ENCODE data around the gene TUG1.

Gene TUG1

GRCh38 chr22:30968924-30969531 lies at the start of gene TUG1:
TSS of gene TUG1 (plus strand) at chr22:30969265.
- DNase-seq (ENCODE audit: insufficient read length, low spot score) (peak; percentile 88), FAIRE-seq (peak; percentile 87)
- TF ChIP-seq POLR2A (IDR thresholded peaks at IDR 0.05; ENCODE audit: low read depth, low read length), result peak; percentile 69

GRCh38 chr22:30919973-30920372 lies 49.1 kb upstream of the TUG1 start:
- no peak for TF ChIP-seq POLR2A (IDR thresholded peaks at IDR 0.05; ENCODE audit: low read depth, low read length)
- FAIRE-seq (no peak), DNase-seq (ENCODE audit: insufficient read length, low spot score) (no peak)

GRCh38 chr22:30920407-30920806 lies 48.7 kb upstream of the TUG1 start:
- DNase-seq (ENCODE audit: insufficient read length, low spot score), result peak; percentile 63

GRCh38 chr22:30921108-30921507 lies 48.0 kb upstream of the TUG1 start:
- FAIRE-seq (no peak), DNase-seq (ENCODE audit: insufficient read length, low spot score) (no peak)
- no peak for TF ChIP-seq POLR2A (IDR thresholded peaks at IDR 0.05; ENCODE audit: low read depth, low read length)

More at GRCh38 chr22:30920407-30920806, 48.7 kb upstream of the TUG1 start:
- no peak for TF ChIP-seq POLR2A (IDR thresholded peaks at IDR 0.05; ENCODE audit: low read depth, low read length)
- FAIRE-seq, result no peak

- FAIRE-seq, result no peak
- TF ChIP-seq POLR2A (IDR thresholded peaks at IDR 0.05; ENCODE audit: low read depth, low read length), result no peak
- DNase-seq (ENCODE audit: insufficient read length, low spot score), result no peak
These were observed 46.9 kb upstream of the TUG1 start for GRCh38 chr22:30922151-30922611.

- DNase-seq (ENCODE audit: insufficient read length, low spot score) (no peak), FAIRE-seq (no peak)
- no peak for TF ChIP-seq POLR2A (IDR thresholded peaks at IDR 0.05; ENCODE audit: low read depth, low read length)
These were observed 45.7 kb upstream of the TUG1 start for GRCh38 chr22:30923168-30923900.

- DNase-seq (ENCODE audit: insufficient read length, low spot score) (no peak), FAIRE-seq (no peak)
- TF ChIP-seq POLR2A (IDR thresholded peaks at IDR 0.05; ENCODE audit: low read depth, low read length), result no peak
These were observed 43.4 kb upstream of the TUG1 start for GRCh38 chr22:30925667-30926066.

GRCh38 chr22:30926706-30927105 lies 42.4 kb upstream of the TUG1 start:
- TF ChIP-seq POLR2A (IDR thresholded peaks at IDR 0.05; ENCODE audit: low read depth, low read length), result no peak
- DNase-seq (ENCODE audit: insufficient read length, low spot score) (no peak), FAIRE-seq (no peak)

- no peak for FAIRE-seq
- no peak for TF ChIP-seq POLR2A (IDR thresholded peaks at IDR 0.05; ENCODE audit: low read depth, low read length)
These were observed 41.3 kb upstream of the TUG1 start for GRCh38 chr22:30927806-30928205.

GRCh38 chr22:30928401-30928800 lies 40.7 kb upstream of the TUG1 start:
- no peak for DNase-seq (ENCODE audit: insufficient read length, low spot score)
- TF ChIP-seq POLR2A (IDR thresholded peaks at IDR 0.05; ENCODE audit: low read depth, low read length), result no peak
- no peak for FAIRE-seq

More at GRCh38 chr22:30927806-30928205, 41.3 kb upstream of the TUG1 start:
- DNase-seq (ENCODE audit: insufficient read length, low spot score), result no peak

- no peak for DNase-seq (ENCODE audit: insufficient read length, low spot score)
- no peak for FAIRE-seq
- no peak for TF ChIP-seq POLR2A (IDR thresholded peaks at IDR 0.05; ENCODE audit: low read depth, low read length)
These were observed 38.8 kb upstream of the TUG1 start for GRCh38 chr22:30930228-30930627.

- DNase-seq (ENCODE audit: insufficient read length, low spot score) (no peak), FAIRE-seq (no peak)
- no peak for TF ChIP-seq POLR2A (IDR thresholded peaks at IDR 0.05; ENCODE audit: low read depth, low read length)
These were observed 37.3 kb upstream of the TUG1 start for GRCh38 chr22:30931541-30932300.

GRCh38 chr22:30932661-30933060 lies 36.4 kb upstream of the TUG1 start:
- TF ChIP-seq POLR2A (IDR thresholded peaks at IDR 0.05; ENCODE audit: low read depth, low read length), result no peak
- FAIRE-seq (no peak), DNase-seq (ENCODE audit: insufficient read length, low spot score) (no peak)

- FAIRE-seq, result no peak
- TF ChIP-seq POLR2A (IDR thresholded peaks at IDR 0.05; ENCODE audit: low read depth, low read length), result no peak
These were observed 35.6 kb upstream of the TUG1 start for GRCh38 chr22:30933457-30933856.

More at GRCh38 chr22:30933457-30933856, 35.6 kb upstream of the TUG1 start:
- no peak for DNase-seq (ENCODE audit: insufficient read length, low spot score)

Data from H54 (cell line).